Body of pancreas (tissue), 4 donors: ENCODE measurements around the gene DNAAF1. TPM values are rescaled to one million over a fixed set of nuclear protein-coding genes. Genes with fewer than 3 reads are reported as not detected.

ENCODE experiments used
- ATAC-seq: fragments of 150-250 bp; one replicate; pipeline ENCODE4 v1.9.1; 2016
- DNase-seq, 4 donors: peaks; one replicate each; pipeline ENCODE4 v3.0.0-alpha.2; 2019
- H3K27ac ChIP-seq, 4 donors: fragments of 200-600 bp; sonication (generic); 1 replicate in 3 of 4; 2 replicates in 1 of 4; pipeline versions ENCODE4 v1.5.1 to v1.6.1; 2016 to 2019; ENCODE audit warnings: mild to moderate bottlenecking in 1 of 4, mixed read lengths in 1 of 4, moderate library complexity in 1 of 4
- H3K27me3 ChIP-seq, 2 donors: fragments of 200-600 bp; sonication (generic); one replicate each; pipeline ENCODE4 v1.6.0; 2016; ENCODE audit warnings: mild to moderate bottlenecking in 1 of 2
- H3K36me3 ChIP-seq, 2 donors: fragments of 200-600 bp; sonication (generic); replicated peaks in 1 of 2; 2 replicates each; pipeline ENCODE4 v1.5.1; 2016; ENCODE audit warnings: low read depth in 2 of 2; ENCODE audit not compliant: insufficient read depth in 1 of 2
- H3K4me1 ChIP-seq: fragments of 200-600 bp; sonication (generic); one replicate; pipeline ENCODE4 v1.6.0; 2016
- H3K4me3 ChIP-seq, 2 donors: fragments of 200-600 bp; sonication (generic); 1 replicate in 1 of 2; 2 replicates in 1 of 2; pipeline ENCODE4 v1.5.1; 2016 to 2019
- H3K9me3 ChIP-seq, 3 donors: fragments of 200-600 bp; sonication (generic); 1 replicate in 2 of 3; 2 replicates in 1 of 3; pipeline ENCODE4 v1.5.1; 2016
- POLR2A ChIP-seq, 3 donors: fragments of 450-650 bp; IDR thresholded peaks; one replicate each; pipeline ENCODE4 v1.6.1; 2016; ENCODE audit warnings: antibody characterized with exemption in 3 of 3, mild to moderate bottlenecking in 2 of 3
- WGBS, 2 donors: methylation state at CpG; one replicate each; pipeline ENCODE4 v1.1.5; 2017; 5-methylcytosine and 5-hydroxymethylcytosine counted together
- intact Hi-C: fragments of 100-400 bp; cut with DNase I; formaldehyde crosslinking; loops from one replicate; pipeline ENCODE4 v1.15.1; 2023
- total RNA-seq, 2 donors: library from RNA; depleted of rRNA; stranded (reverse); fragments of >200 nt; gene quantifications; one replicate each; pipeline ENCODE4 v1.1.0, GENCODE V29; 2016
- TF ChIP-seq, protein P1 (sequence below), 7 experiments: fragments of 450-650 bp in 4 of 7; fragments of 200-600 bp in 3 of 7; sonication (generic) in 3 of 7; IDR thresholded peaks; one replicate each; pipeline ENCODE4 v1.5.1; 2016 to 2019; ENCODE audit warnings: antibody characterized with exemption in 7 of 7

DNAAF1 gene
- total RNA-seq, 2 donors from 2014 or later, result 0.99 to 1.3 TPM

DNA sequence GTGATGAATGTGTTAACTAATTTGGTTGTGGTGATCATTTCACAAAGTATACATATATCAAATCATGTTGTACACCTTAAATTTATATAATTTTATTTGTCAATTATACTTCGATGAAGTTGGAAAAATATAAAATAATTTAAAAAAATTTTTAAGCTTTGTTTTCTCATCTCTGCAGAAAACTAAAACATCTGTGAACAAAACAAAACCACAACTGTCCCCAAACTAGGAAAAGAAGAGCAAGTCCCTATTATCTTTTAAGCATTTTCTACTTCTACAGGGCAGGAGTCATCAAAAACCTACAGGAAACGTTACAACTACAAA lies 6.6 kb upstream of the DNAAF1 start:
- no peaks in the 10 kb centered on the region for H3K27me3 ChIP-seq
- no peaks in the 10 kb centered on the region for H3K9me3 ChIP-seq
- no peak overlapping the region for H3K27ac ChIP-seq
- WGBS, 2 donors, result 36 to 50% methylated on average over 2 of the region's 2 CpGs
- ATAC-seq, result no peak
- intact Hi-C loops, result no loop called here
- no peak overlapping the region for H3K4me3 ChIP-seq
- TF ChIP-seq, protein P1, sequence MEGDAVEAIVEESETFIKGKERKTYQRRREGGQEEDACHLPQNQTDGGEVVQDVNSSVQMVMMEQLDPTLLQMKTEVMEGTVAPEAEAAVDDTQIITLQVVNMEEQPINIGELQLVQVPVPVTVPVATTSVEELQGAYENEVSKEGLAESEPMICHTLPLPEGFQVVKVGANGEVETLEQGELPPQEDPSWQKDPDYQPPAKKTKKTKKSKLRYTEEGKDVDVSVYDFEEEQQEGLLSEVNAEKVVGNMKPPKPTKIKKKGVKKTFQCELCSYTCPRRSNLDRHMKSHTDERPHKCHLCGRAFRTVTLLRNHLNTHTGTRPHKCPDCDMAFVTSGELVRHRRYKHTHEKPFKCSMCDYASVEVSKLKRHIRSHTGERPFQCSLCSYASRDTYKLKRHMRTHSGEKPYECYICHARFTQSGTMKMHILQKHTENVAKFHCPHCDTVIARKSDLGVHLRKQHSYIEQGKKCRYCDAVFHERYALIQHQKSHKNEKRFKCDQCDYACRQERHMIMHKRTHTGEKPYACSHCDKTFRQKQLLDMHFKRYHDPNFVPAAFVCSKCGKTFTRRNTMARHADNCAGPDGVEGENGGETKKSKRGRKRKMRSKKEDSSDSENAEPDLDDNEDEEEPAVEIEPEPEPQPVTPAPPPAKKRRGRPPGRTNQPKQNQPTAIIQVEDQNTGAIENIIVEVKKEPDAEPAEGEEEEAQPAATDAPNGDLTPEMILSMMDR (IDR thresholded peaks at IDR 0.05), result no peak
- peaks cover under 1% of the 10 kb centered on the region for H3K4me1 ChIP-seq
- DNase-seq, result no peak
- H3K36me3 ChIP-seq, result no peaks in the 10 kb centered on the region

DNA sequence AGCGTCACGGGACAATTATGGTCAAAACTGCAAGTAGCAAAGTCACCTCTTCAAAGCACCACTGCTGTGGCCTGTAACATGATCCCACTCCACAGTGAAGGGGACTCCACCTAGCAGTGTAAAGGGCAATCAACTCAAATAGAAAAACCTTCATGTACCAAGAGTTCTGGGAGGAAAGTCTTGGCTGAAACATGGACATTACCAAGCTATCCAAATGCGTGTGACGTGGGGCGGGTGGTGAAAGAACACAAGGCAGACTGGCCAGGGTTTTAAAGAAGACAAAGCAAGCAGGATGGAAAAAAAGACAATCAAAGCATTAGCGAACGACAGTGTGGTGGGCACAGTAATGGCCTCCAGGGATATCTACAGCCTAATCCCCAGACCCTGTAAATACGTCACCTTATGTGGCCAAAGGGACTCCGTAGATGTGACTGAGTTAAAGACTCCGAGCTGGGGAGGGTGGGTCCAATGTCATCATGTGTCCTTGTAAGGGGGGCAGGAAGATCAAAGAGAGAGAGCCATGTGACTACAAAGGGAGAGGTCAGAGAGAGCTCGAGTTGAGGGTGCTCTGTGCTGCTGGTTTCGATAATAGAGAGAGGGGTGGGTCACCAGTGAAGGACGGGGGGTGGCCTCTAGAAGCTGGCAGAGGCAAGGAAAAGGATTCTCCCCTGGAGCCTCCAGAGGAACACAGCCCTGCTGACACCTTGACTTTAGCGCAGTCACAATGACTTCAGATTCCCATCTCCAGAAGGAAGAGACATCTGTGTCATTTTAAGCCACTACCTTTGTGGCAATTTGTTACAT lies 6.1 kb upstream of the DNAAF1 start:
- H3K9me3 ChIP-seq, result no peaks in the 10 kb centered on the region
- H3K4me3 ChIP-seq, result no peak overlapping the region
- H3K27me3 ChIP-seq, result no peaks in the 10 kb centered on the region
- intact Hi-C loops, result no loop called here
- H3K36me3 ChIP-seq, result no peaks in the 10 kb centered on the region
- TF ChIP-seq POLR2A (IDR thresholded peaks at IDR 0.05), result no peak
- TF ChIP-seq, protein P1 (IDR thresholded peaks at IDR 0.05), result no peak
- ATAC-seq (no peak), DNase-seq (no peak)
- H3K27ac ChIP-seq, result no peak overlapping the region
- peaks cover 6% of the 10 kb centered on the region for H3K4me1 ChIP-seq
- WGBS, 2 donors, result 71 to 76% methylated on average over 14 of the region's 14 CpGs

DNA sequence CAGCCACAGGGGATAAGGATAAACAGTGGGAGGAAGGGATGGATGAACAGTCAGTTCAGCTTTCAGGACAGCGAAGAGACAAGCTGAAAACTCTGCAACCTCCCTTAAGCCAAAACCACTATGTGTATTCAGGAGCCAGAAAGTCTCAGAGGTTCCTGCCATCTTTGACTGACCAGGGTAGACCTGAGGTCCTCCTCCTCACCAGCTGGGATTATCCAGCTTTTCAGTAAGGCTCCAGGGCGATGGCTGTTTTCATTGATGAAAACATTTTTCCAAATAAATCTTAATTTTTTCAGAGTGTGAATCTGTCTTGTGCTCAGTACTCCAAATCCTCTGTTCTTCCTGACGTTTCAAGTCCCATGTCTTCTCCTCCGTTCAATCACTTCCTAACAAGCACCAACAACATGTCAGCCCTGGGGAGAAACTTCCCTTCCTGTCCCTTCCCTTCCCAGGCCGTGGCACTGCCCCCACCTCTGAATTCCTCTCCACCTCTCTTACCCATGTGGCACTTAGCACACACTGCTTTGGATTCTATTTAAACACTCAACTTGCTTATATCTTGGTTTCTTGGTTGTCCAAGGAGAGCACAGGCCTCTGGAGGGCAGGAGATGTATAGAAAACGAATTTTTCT lies 5.4 kb upstream of the DNAAF1 start:
- no peak overlapping the region for H3K4me3 ChIP-seq
- H3K9me3 ChIP-seq, result no peaks in the 10 kb centered on the region
- intact Hi-C loops, result no loop called here
- TF ChIP-seq, protein P1 (IDR thresholded peaks at IDR 0.05), result no peak
- TF ChIP-seq POLR2A (IDR thresholded peaks at IDR 0.05), result no peak
- 70% methylated on average over 6 of the region's 6 CpGs for WGBS, 2 donors
- no peak for DNase-seq
- H3K27ac ChIP-seq, result no peak overlapping the region
- no peaks in the 10 kb centered on the region for H3K27me3 ChIP-seq
- ATAC-seq, result no peak
- peaks cover 9% of the 10 kb centered on the region for H3K4me1 ChIP-seq
- H3K36me3 ChIP-seq, result no peaks in the 10 kb centered on the region

DNA sequence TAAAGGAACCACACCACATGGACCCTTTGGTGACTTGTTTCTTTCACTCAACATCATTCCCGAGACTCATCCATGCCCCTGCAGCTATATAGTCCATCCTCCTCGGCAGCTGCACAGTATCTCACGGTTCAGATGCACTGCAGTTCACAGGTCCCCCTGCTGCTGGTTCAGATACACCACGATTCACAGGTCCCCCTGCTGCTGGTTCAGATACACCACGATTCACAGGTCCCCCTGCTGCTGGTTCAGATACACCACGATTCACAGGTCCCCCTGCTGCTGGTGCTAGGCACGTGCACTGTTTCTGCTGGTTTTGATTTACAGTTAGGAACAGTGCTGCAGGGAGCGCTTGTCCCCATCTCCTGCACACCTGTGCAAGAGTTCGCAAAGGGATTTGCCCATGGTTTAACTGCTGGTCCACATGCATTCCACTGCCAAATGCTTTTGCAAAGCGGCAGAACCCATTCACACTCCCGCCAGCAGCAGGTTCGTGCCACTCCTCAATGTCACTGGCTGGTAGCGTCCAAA lies 3.9 kb upstream of the DNAAF1 start:
- Histone ChIP-seq H3K36me3 (no peaks in the 10 kb centered on the region), H3K27ac (no peak overlapping the region), H3K9me3 (no peaks in the 10 kb centered on the region), H3K4me1 (peaks cover 9% of the 10 kb centered on the region), H3K27me3 (no peaks in the 10 kb centered on the region), H3K4me3 (no peak overlapping the region)
- TF ChIP-seq, protein P1 (IDR thresholded peaks at IDR 0.05), result no peak
- 71 to 74% methylated on average over 11 to 13 of the region's 13 CpGs for WGBS, 2 donors
- intact Hi-C loops, result no loop called here
- no peak for DNase-seq
- ATAC-seq, result no peak
